Activated CD4-positive, alpha-beta T cell treated with anti-CD3 and anti-CD28 coated beads, Interleukin-2, amount 50 U/mL, for 24 hours (primary cell): ENCODE results near the gene RGS6.
"Not testable (repeated sequence)": the region's sequence is repeated elsewhere in the genome, so short reads cannot be mapped to it uniquely, and the experiment has no call there.

Experiments
- DNase-seq, 2 donors: peaks; one replicate each; pipeline ENCODE4 v3.0.0-alpha.2; 2020; ENCODE audit warnings: low read depth in 1 of 2, low spot score in 1 of 2

RGS6 gene

GRCh38 chr14:71932229-71932981 lies at the start of gene RGS6:
Gene RGS6 (plus strand): TSS chr14:71932429.
- DNase-seq: no peak

GRCh38 chr14:71883094-71883493 lies 49.1 kb upstream of the RGS6 start:
- no peak for DNase-seq

- no peak for DNase-seq
These were observed 46.9 kb upstream of the RGS6 start for GRCh38 chr14:71885301-71885700.

- not testable (repeated sequence) for DNase-seq
These were observed 44.4 kb upstream of the RGS6 start for GRCh38 chr14:71887802-71888201.

- no peak for DNase-seq
These were observed 41.7 kb upstream of the RGS6 start for GRCh38 chr14:71890541-71890940.

- DNase-seq: no peak
These were observed 41.0 kb upstream of the RGS6 start for GRCh38 chr14:71891185-71891584.

GRCh38 chr14:71891970-71892369 lies 40.3 kb upstream of the RGS6 start:
- DNase-seq: no peak

- DNase-seq: no peak
These were observed 27.2 kb upstream of the RGS6 start for GRCh38 chr14:71905031-71905430.

GRCh38 chr14:71905860-71906259 lies 26.4 kb upstream of the RGS6 start:
- DNase-seq: no peak

- no peak for DNase-seq
These were observed 24.3 kb upstream of the RGS6 start for GRCh38 chr14:71907793-71908515.

- no peak for DNase-seq
These were observed 20.6 kb upstream of the RGS6 start for GRCh38 chr14:71911669-71912068.

- DNase-seq: no peak
These were observed 18.9 kb upstream of the RGS6 start for GRCh38 chr14:71913342-71913741.

GRCh38 chr14:71918955-71919354 lies 13.3 kb upstream of the RGS6 start:
- no peak for DNase-seq

GRCh38 chr14:71923513-71923912 lies 8.7 kb upstream of the RGS6 start:
- DNase-seq: no peak

GRCh38 chr14:71931492-71932228 lies 569 bp upstream of the RGS6 start:
- no peak for DNase-seq

- DNase-seq: no peak
These were observed 865 bp downstream of the RGS6 start for GRCh38 chr14:71933001-71933587.

- DNase-seq: not testable (repeated sequence)
These were observed 6.0 kb downstream of the RGS6 start for GRCh38 chr14:71938273-71938672.

GRCh38 chr14:71939344-71939743 lies 7.1 kb downstream of the RGS6 start:
- DNase-seq: not testable (repeated sequence)

GRCh38 chr14:71940500-71940899 lies 8.3 kb downstream of the RGS6 start:
- DNase-seq: not testable (repeated sequence)

GRCh38 chr14:71941616-71942015 lies 9.4 kb downstream of the RGS6 start:
- not testable (repeated sequence) for DNase-seq

- DNase-seq: no peak
These were observed 10.9 kb downstream of the RGS6 start for GRCh38 chr14:71942904-71943694.
